HL-60 (cell line): ENCODE measurements around the gene TYROBP.

Experiments used
- DNase-seq, 2 experiments: peaks; one replicate each; pipeline ENCODE4 v3.0.0-alpha.2; 2010 to 2020; ENCODE audit warnings: low read depth in 1 of 2, low spot score in 1 of 2
- H3K27ac ChIP-seq: fragments of 250-450 bp; sonication (Bioruptor Pico); replicated peaks from 2 replicates; pipeline ENCODE4 v1.5.1; 2020; ENCODE audit warnings: mild to moderate bottlenecking, moderate library complexity
- H3K27me3 ChIP-seq: fragments of 250-450 bp; sonication (Bioruptor Pico); 2 replicates; pipeline ENCODE4 v1.5.1; 2021; ENCODE audit warnings: mild to moderate bottlenecking, moderate library complexity; ENCODE audit not compliant: insufficient read depth, poor library complexity, severe bottlenecking
- H3K4me3 ChIP-seq: replicated peaks from 2 replicates; pipeline ENCODE4 v1.5.1; 2011; ENCODE audit warnings: mild to moderate bottlenecking, control low read depth, low read length; ENCODE audit not compliant: insufficient read depth
- CTCF ChIP-seq: IDR thresholded peaks from one replicate; pipeline ENCODE4 v1.5.1; 2011; ENCODE audit warnings: low read length, control low read depth, inconsistent platforms; ENCODE audit not compliant: insufficient read depth
- GABPA ChIP-seq: IDR thresholded peaks from 2 replicates; pipeline ENCODE4 v1.6.1; 2012; ENCODE audit warnings: low read depth
- POLR2AphosphoS5 ChIP-seq: IDR thresholded peaks from 2 replicates; pipeline ENCODE4 v1.6.1; 2012; ENCODE audit warnings: low read depth
- SPI1 ChIP-seq: IDR thresholded peaks from 2 replicates; pipeline ENCODE4 v1.6.1; 2012; ENCODE audit warnings: low read depth, mild to moderate bottlenecking, borderline replicate concordance
- TF ChIP-seq, protein P1 (sequence below): IDR thresholded peaks from 2 replicates; pipeline ENCODE4 v1.6.1; 2012; ENCODE audit warnings: low read depth; ENCODE audit not compliant: insufficient replicate concordance

Gene TYROBP

DNA sequence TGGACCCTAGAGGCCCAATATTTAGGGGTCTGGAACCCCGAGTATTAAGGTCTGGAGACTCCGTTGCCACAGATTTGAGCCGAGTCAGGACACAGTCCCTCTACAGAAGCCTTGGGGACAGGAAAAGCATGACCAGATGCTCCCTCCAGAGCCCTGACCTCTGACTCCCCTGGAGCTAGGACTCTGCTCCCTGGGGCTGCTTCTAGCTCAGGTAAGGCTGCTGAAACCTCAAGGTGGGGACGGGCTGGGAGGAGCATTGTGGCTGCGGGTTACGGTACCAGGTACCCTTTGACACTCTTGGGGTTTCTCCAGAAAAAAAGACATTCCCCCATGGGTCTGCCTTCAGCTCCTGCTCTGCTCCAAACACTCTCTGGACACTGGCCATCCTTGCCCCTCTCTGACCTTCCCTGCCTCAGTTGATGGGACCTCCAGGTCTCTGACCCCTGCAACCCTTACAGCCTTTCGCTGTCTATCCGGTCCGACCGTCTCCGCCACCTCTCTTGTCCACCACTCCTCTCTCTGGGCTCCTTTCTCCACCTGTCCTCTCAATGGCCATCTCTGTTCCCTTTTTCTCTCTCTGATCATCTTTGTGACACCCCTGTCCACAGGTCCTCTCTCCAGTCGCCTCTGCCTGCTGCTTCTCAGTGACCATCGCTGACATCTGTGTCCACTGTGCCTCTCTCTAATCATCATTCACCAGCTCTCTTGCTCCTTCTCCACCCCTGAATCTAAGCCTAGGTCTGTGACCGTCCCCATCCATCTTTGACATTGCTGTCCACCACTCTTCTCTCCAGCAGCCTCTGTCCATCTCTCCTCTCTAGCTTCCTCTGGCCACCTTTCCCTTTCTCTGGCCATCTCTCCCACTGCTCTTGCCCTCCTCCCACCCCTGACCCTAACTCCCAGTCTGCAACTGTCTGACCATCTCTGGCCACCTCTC is 29.5 kb upstream of the TYROBP start:
- H3K4me3 ChIP-seq, result no peak overlapping the region
- TF ChIP-seq POLR2AphosphoS5, result no peak
- no peak for TF ChIP-seq CTCF
- TF ChIP-seq, protein P1, sequence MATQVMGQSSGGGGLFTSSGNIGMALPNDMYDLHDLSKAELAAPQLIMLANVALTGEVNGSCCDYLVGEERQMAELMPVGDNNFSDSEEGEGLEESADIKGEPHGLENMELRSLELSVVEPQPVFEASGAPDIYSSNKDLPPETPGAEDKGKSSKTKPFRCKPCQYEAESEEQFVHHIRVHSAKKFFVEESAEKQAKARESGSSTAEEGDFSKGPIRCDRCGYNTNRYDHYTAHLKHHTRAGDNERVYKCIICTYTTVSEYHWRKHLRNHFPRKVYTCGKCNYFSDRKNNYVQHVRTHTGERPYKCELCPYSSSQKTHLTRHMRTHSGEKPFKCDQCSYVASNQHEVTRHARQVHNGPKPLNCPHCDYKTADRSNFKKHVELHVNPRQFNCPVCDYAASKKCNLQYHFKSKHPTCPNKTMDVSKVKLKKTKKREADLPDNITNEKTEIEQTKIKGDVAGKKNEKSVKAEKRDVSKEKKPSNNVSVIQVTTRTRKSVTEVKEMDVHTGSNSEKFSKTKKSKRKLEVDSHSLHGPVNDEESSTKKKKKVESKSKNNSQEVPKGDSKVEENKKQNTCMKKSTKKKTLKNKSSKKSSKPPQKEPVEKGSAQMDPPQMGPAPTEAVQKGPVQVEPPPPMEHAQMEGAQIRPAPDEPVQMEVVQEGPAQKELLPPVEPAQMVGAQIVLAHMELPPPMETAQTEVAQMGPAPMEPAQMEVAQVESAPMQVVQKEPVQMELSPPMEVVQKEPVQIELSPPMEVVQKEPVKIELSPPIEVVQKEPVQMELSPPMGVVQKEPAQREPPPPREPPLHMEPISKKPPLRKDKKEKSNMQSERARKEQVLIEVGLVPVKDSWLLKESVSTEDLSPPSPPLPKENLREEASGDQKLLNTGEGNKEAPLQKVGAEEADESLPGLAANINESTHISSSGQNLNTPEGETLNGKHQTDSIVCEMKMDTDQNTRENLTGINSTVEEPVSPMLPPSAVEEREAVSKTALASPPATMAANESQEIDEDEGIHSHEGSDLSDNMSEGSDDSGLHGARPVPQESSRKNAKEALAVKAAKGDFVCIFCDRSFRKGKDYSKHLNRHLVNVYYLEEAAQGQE, result no peak
- no peak for TF ChIP-seq GABPA
- TF ChIP-seq SPI1, result no peak
- no peak overlapping the region for H3K27ac ChIP-seq
- peaks cover 19% of the 10 kb centered on the region for H3K27me3 ChIP-seq
- DNase-seq, result no peak

DNA sequence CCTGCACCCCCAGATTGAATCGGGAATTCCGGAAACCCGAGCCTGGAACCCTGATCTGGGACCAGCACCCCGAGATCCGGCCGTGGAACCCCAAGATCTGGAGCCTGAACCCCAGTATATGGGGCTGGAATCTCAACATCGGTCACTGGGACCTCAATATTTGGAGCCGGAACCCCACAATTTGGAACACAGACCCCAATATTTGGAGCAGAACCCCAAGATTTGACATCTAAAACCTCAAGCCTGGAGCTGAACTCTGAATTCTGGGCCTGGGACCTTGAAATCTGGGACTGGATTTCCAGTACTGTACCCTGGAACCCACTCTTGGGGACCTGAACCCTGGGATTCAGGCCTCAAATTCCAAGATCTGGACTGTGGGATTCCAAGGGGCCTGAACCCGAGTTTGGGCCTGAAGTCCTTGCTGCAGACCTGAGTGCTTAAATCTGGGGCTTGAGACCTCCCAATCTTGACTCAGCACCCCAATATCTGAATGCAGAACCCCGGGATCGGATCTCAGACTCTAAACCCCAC is 28.7 kb upstream of the TYROBP start:
- peaks cover 19% of the 10 kb centered on the region for H3K27me3 ChIP-seq
- no peak for DNase-seq
- no peak overlapping the region for H3K27ac ChIP-seq
- no peak for TF ChIP-seq SPI1
- no peak for TF ChIP-seq POLR2AphosphoS5
- TF ChIP-seq, protein P1, result no peak
- no peak for TF ChIP-seq GABPA
- no peak for TF ChIP-seq CTCF
- peak overlapping the region; percentile 27 for H3K4me3 ChIP-seq

- TF ChIP-seq CTCF (no peak), POLR2AphosphoS5 (no peak), SPI1 (no peak), GABPA (no peak)
- TF ChIP-seq, protein P1, result no peak
- Histone ChIP-seq H3K4me3 (peak within 1 kb of the TSS; percentile 27), H3K27me3 (peaks cover 19% of the 10 kb centered on the region), H3K27ac (no peak within 1 kb of the TSS)
- DNase-seq, result no peak
These were observed 28.0 kb upstream of the TYROBP start, which contains the start of gene LRFN3 for GRCh38 chr19:35935911-35936737. TSS of gene LRFN3 (plus strand) at chr19:35936374. CDS start at chr19:35939426, 3,052 bp downstream.
